ENCODE data around the gene SLC25A19.
"Not testable (repeated sequence)": the region's sequence is repeated elsewhere in the genome, so short reads cannot be mapped to it uniquely, and the experiment has no call there.

The SLC25A19 gene

GRCh38 chr17:75255954-75256698, 33.1 kb downstream of the SLC25A19 start:
- H2AFZ ChIP-seq (ENCODE audit: low read length); H3K4me3 ChIP-seq (ENCODE audit: low read depth, low read length, poor library complexity, severe bottlenecking); H3K9me2 ChIP-seq (ENCODE audit: low read depth, low read length); H3F3A ChIP-seq (ENCODE audit: insufficient read depth, low read length); H3K4me2 ChIP-seq (ENCODE audit: low read length); H3K9me3 ChIP-seq (ENCODE audit: low read length); H4K20me1 ChIP-seq (ENCODE audit: insufficient read depth, low read length); H3K27ac ChIP-seq (ENCODE audit: low read depth, low read length, poor library complexity, severe bottlenecking); H3K9ac ChIP-seq (ENCODE audit: low read length); H3K27me3 ChIP-seq (ENCODE audit: insufficient read depth, low read length); H3K36me3 ChIP-seq (ENCODE audit: insufficient read depth, low read length): not testable (repeated sequence)
- Histone ChIP-seq H3K4me1 (ENCODE audit: insufficient read depth, low read length, severe bottlenecking) (peaks cover 27% of the 10 kb centered on the region), H3K79me2 (ENCODE audit: insufficient read depth, low read length) (peaks cover 35% of the 10 kb centered on the region)

DNA sequence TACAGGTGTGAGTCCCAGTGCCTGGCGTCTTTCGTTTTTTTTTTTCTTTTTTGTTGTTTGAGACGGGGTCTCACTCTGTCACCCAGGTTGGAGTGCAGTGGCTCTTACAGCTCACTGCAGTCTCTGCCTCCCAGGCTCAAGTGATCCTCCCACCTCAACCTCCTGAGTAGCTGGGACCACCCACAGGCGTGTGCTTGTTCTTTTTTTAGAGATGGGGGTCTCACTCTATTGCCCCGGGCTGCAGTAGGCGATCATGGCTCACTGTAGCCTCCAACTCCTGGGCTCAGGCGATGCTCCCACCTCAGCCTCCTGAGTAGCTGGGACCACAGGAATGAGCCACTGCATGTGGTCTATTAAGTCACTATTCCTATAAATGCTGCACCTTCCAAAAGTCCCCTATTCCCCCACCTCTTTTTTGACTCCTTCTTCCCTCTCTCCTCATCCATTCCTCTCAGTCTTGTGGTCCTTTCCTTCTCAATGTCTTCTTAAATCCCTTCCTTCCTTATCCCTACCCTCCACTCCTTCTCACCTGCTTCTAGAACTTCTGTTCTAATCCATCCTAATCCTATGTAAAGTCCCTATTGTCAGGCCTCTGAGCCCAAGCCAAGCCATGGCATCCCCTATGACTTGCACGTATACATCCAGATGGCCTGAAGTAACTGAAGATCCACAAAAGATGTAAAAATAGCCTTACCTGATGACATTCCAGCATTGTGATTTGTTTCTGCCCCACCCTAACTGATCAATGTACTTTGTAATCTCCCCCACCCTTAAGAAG, 37.0 kb downstream of the SLC25A19 start:
- H3K4me2 ChIP-seq (ENCODE audit: low read length), result peak overlapping the region; percentile 4; the same call in 1 of the 2 replicates
- no peak overlapping the region for H3K4me3 ChIP-seq (ENCODE audit: low read depth, low read length, poor library complexity, severe bottlenecking)
- no peaks in the 10 kb centered on the region for H3F3A ChIP-seq (ENCODE audit: insufficient read depth, low read length)
- no peaks in the 10 kb centered on the region for H4K20me1 ChIP-seq (ENCODE audit: insufficient read depth, low read length)
- no peaks in the 10 kb centered on the region for H3K9me3 ChIP-seq (ENCODE audit: low read length)
- TF ChIP-seq, protein P1, sequence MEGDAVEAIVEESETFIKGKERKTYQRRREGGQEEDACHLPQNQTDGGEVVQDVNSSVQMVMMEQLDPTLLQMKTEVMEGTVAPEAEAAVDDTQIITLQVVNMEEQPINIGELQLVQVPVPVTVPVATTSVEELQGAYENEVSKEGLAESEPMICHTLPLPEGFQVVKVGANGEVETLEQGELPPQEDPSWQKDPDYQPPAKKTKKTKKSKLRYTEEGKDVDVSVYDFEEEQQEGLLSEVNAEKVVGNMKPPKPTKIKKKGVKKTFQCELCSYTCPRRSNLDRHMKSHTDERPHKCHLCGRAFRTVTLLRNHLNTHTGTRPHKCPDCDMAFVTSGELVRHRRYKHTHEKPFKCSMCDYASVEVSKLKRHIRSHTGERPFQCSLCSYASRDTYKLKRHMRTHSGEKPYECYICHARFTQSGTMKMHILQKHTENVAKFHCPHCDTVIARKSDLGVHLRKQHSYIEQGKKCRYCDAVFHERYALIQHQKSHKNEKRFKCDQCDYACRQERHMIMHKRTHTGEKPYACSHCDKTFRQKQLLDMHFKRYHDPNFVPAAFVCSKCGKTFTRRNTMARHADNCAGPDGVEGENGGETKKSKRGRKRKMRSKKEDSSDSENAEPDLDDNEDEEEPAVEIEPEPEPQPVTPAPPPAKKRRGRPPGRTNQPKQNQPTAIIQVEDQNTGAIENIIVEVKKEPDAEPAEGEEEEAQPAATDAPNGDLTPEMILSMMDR (IDR thresholded peaks at IDR 0.05; ENCODE audit: low read length), result no peak
- TF ChIP-seq EZH2 (IDR thresholded peaks at IDR 0.05; ENCODE audit: borderline replicate concordance, low read length), result no peak
- peak overlapping the region; percentile 59 for H3K27ac ChIP-seq (ENCODE audit: low read depth, low read length, poor library complexity, severe bottlenecking)
- H3K79me2 ChIP-seq (ENCODE audit: insufficient read depth, low read length), result peaks cover 11% of the 10 kb centered on the region
- H3K27me3 ChIP-seq (ENCODE audit: insufficient read depth, low read length), result no peaks in the 10 kb centered on the region
- H2AFZ ChIP-seq (ENCODE audit: low read length), result no peak overlapping the region
- H3K9ac ChIP-seq (ENCODE audit: low read length), result no peak overlapping the region; the same call in 1 of the 2 replicates
- no peaks in the 10 kb centered on the region for H3K9me2 ChIP-seq (ENCODE audit: low read depth, low read length)
- H3K36me3 ChIP-seq (ENCODE audit: insufficient read depth, low read length), result no peaks in the 10 kb centered on the region
- H3K4me1 ChIP-seq (ENCODE audit: insufficient read depth, low read length, severe bottlenecking), result peaks cover 27% of the 10 kb centered on the region

GRCh38 chr17:75250009-75250471, 39.2 kb downstream of the SLC25A19 start:
- no peak overlapping the region for H3K4me2 ChIP-seq (ENCODE audit: low read length)
- no peaks in the 10 kb centered on the region for H3K27me3 ChIP-seq (ENCODE audit: insufficient read depth, low read length)
- no peak overlapping the region for H2AFZ ChIP-seq (ENCODE audit: low read length)
- H3K9me3 ChIP-seq (ENCODE audit: low read length), result no peaks in the 10 kb centered on the region
- H4K20me1 ChIP-seq (ENCODE audit: insufficient read depth, low read length), result no peaks in the 10 kb centered on the region
- no peaks in the 10 kb centered on the region for H3K9me2 ChIP-seq (ENCODE audit: low read depth, low read length)
- H3K36me3 ChIP-seq (ENCODE audit: insufficient read depth, low read length), result peaks cover 16% of the 10 kb centered on the region; the same call in 1 of the 2 replicates
- peaks cover 42% of the 10 kb centered on the region for H3K4me1 ChIP-seq (ENCODE audit: insufficient read depth, low read length, severe bottlenecking)
- H3F3A ChIP-seq (ENCODE audit: insufficient read depth, low read length), result no peaks in the 10 kb centered on the region
- no peak overlapping the region for H3K9ac ChIP-seq (ENCODE audit: low read length)
- H3K4me3 ChIP-seq (ENCODE audit: low read depth, low read length, poor library complexity, severe bottlenecking), result no peak overlapping the region
- TF ChIP-seq, protein P1 (IDR thresholded peaks at IDR 0.05; ENCODE audit: low read length), result no peak
- TF ChIP-seq EZH2 (IDR thresholded peaks at IDR 0.05; ENCODE audit: borderline replicate concordance, low read length), result no peak
- H3K27ac ChIP-seq (ENCODE audit: low read depth, low read length, poor library complexity, severe bottlenecking), result peak overlapping the region; percentile 13
- peaks cover 11% of the 10 kb centered on the region for H3K79me2 ChIP-seq (ENCODE audit: insufficient read depth, low read length)

Data from OCI-LY1 (cell line).